HepG2 (cell line): ENCODE results near the gene AMPD2. TPM values are rescaled to one million over a fixed set of nuclear protein-coding genes. Genes with fewer than 3 reads are reported as not detected.

Source experiments
- KLF11 ChIP-seq: IDR thresholded peaks from 2 replicates; pipeline ENCODE4 v1.6.1; 2016; ENCODE audit warnings: missing compliant biosample characterization
- MAFF ChIP-seq: IDR thresholded peaks from 2 replicates; pipeline ENCODE4 v1.6.1; 2011; ENCODE audit warnings: low read depth, low read length, improper control_type of control experiment
- SMAD3 ChIP-seq: sonication (generic); formaldehyde crosslinking; IDR thresholded peaks from 2 replicates; pipeline ENCODE4 v1.4.0; 2020; ENCODE audit warnings: missing genetic modification reagents
- SP140L ChIP-seq: sonication (generic); formaldehyde crosslinking; IDR thresholded peaks from 2 replicates; pipeline ENCODE4 v1.4.0; 2020; ENCODE audit warnings: missing genetic modification reagents, borderline replicate concordance
- TEAD2 ChIP-seq: sonication (generic); formaldehyde crosslinking; IDR thresholded peaks from 2 replicates; pipeline ENCODE4 v1.9.0; 2021; ENCODE audit warnings: missing genetic modification reagents
- YY1 ChIP-seq: IDR thresholded peaks from 2 replicates; pipeline ENCODE4 v1.6.1; 2011; ENCODE audit warnings: low read length, low read depth, moderate library complexity, mild to moderate bottlenecking; ENCODE audit not compliant: insufficient read depth, insufficient replicate concordance
- ZBTB1 ChIP-seq: sonication (generic); formaldehyde crosslinking; IDR thresholded peaks from 2 replicates; pipeline ENCODE4 v1.4.0; 2020; ENCODE audit warnings: missing genetic modification reagents, borderline replicate concordance
- ZNF24 ChIP-seq: fragments of 450-650 bp; IDR thresholded peaks from 2 replicates; pipeline ENCODE4 v1.6.1; 2017; ENCODE audit warnings: antibody characterized with exemption, mild to moderate bottlenecking
- ZNF510 ChIP-seq: sonication (generic); formaldehyde crosslinking; IDR thresholded peaks from 2 replicates; pipeline ENCODE4 v1.4.0; 2020; ENCODE audit warnings: low read depth, mild to moderate bottlenecking, missing genetic modification reagents
- ZNF703 ChIP-seq: sonication (generic); formaldehyde crosslinking; IDR thresholded peaks from 2 replicates; pipeline ENCODE4 v1.5.1; 2020; ENCODE audit warnings: missing genetic modification reagents, mild to moderate bottlenecking, moderate library complexity, borderline replicate concordance
- polyA plus RNA-seq, 8 experiments: library from polyadenylated mRNA; depleted of rRNA in 3 of 8; stranded (reverse) in 7 of 8; unstranded in 1 of 8; fragments of >200 nt; fragmentation: Illumina TruSeq in 4 of 8; extraction: Trizol in 4 of 8; gene quantifications; 2 replicates each; pipeline versions ENCODE4 v1.2.1 to v1.2.3, GENCODE V29; 2011 to 2016; ENCODE audit warnings: low read depth in 4 of 8, missing spikeins in 1 of 8, mixed read lengths in 1 of 8; ENCODE audit not compliant: insufficient read depth in 1 of 8
- total RNA-seq, 5 experiments: library from RNA; depleted of rRNA; stranded (reverse); fragments of >200 nt; fragmentation: Illumina TruSeq; extraction: Trizol; gene quantifications; 2 replicates each; pipeline ENCODE4 v1.2.3, GENCODE V29; 2016; ENCODE audit warnings: low read depth in 1 of 5
- TF ChIP-seq, protein P1 (sequence below): sonication (generic); formaldehyde crosslinking; IDR thresholded peaks from 2 replicates; pipeline ENCODE4 v1.5.0; 2020; ENCODE audit warnings: missing genetic modification reagents
- TF ChIP-seq, protein P2 (sequence below): sonication (generic); formaldehyde crosslinking; IDR thresholded peaks from 2 replicates; pipeline ENCODE4 v1.4.0; 2020; ENCODE audit warnings: missing genetic modification reagents, mild to moderate bottlenecking, borderline replicate concordance
- TF ChIP-seq, protein P3 (sequence below), 2 experiments: sonication (generic) in 1 of 2; formaldehyde crosslinking in 1 of 2; IDR thresholded peaks; 2 replicates each; pipeline versions ENCODE4 v1.4.0 to v1.6.1; 2016 to 2020; ENCODE audit warnings: borderline replicate concordance in 1 of 2, low read depth in 1 of 2, mild to moderate bottlenecking in 1 of 2, missing genetic modification reagents in 1 of 2
- TF ChIP-seq, protein P4 (sequence below): sonication (generic); formaldehyde crosslinking; IDR thresholded peaks from 2 replicates; pipeline ENCODE4 v1.8.1; 2023; ENCODE audit warnings: mild to moderate bottlenecking, missing genetic modification reagents, borderline replicate concordance
- TF ChIP-seq, protein P5 (sequence below): sonication (generic); formaldehyde crosslinking; IDR thresholded peaks from 2 replicates; pipeline ENCODE4 v1.5.0; 2020; ENCODE audit warnings: missing genetic modification reagents
- TF ChIP-seq, protein P6 (sequence below): sonication (generic); formaldehyde crosslinking; IDR thresholded peaks from 2 replicates; pipeline ENCODE4 v1.9.0; 2021; ENCODE audit warnings: missing genetic modification reagents, mild to moderate bottlenecking, borderline replicate concordance

AMPD2 gene
- total and polyA plus RNA-seq, 2 of the 13 experiments (the other 11 are each of a cell fraction or from before 2014, with no cell fraction given), result 62.3 to 82.0 TPM

DNA sequence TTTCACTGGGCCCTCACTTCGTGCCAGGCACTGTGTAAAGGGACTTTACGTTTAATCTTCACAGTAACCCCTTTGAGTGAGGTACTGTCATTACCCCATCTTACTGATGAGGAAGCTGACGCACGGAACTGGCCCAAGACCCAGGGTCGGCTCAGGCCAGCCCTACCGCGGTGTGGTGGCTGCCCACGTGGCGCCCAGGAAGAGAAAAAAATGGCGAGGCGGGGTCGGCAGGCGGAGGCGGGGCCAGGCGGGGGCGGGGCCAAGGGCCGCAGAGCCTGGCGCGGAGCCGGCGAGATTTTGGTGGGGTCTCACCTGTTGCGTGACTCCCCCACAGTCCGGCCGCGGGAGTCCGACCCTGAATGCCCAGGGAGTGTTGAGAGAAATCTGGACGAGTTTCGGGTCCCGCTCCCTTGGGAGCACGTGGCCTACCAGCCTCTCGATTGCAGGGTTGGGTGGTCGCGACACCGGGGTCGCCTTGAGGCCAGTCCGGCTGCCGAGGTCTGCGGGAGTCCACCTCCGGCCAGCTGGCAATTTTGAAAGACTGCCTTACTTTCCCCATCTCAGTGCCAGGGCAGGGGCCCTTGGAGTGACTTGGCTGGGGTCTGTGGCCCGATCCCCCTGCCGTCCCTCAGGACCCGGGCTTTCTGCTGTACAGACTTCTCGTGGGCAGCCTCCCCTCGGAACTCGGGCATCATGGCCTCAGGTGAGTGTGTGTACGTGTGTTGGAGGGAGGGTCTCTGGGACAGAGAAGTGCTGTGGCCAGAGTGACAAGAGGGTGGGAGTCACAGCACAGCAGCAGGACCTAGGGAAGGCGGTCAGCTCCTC, at the start of gene AMPD2, which contains the start of gene GNAT2 (continued):
- TF ChIP-seq, protein P1, sequence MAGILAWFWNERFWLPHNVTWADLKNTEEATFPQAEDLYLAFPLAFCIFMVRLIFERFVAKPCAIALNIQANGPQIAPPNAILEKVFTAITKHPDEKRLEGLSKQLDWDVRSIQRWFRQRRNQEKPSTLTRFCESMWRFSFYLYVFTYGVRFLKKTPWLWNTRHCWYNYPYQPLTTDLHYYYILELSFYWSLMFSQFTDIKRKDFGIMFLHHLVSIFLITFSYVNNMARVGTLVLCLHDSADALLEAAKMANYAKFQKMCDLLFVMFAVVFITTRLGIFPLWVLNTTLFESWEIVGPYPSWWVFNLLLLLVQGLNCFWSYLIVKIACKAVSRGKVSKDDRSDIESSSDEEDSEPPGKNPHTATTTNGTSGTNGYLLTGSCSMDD (CRISPR knock-in tag), result no peak
- 0 out of 2 replicates have a peak, but pooled peaks have one; percentile 5 for TF ChIP-seq ZNF703
- TF ChIP-seq ZBTB1 (CRISPR knock-in tag), result no peak
- no peak for TF ChIP-seq ZNF510 (CRISPR knock-in tag)
- TF ChIP-seq ZNF24, result no peak
- TF ChIP-seq, protein P2, sequence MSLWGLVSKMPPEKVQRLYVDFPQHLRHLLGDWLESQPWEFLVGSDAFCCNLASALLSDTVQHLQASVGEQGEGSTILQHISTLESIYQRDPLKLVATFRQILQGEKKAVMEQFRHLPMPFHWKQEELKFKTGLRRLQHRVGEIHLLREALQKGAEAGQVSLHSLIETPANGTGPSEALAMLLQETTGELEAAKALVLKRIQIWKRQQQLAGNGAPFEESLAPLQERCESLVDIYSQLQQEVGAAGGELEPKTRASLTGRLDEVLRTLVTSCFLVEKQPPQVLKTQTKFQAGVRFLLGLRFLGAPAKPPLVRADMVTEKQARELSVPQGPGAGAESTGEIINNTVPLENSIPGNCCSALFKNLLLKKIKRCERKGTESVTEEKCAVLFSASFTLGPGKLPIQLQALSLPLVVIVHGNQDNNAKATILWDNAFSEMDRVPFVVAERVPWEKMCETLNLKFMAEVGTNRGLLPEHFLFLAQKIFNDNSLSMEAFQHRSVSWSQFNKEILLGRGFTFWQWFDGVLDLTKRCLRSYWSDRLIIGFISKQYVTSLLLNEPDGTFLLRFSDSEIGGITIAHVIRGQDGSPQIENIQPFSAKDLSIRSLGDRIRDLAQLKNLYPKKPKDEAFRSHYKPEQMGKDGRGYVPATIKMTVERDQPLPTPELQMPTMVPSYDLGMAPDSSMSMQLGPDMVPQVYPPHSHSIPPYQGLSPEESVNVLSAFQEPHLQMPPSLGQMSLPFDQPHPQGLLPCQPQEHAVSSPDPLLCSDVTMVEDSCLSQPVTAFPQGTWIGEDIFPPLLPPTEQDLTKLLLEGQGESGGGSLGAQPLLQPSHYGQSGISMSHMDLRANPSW (CRISPR knock-in tag), result no peak
- no peak for TF ChIP-seq SMAD3 (CRISPR knock-in tag)
- TF ChIP-seq, protein P3, sequence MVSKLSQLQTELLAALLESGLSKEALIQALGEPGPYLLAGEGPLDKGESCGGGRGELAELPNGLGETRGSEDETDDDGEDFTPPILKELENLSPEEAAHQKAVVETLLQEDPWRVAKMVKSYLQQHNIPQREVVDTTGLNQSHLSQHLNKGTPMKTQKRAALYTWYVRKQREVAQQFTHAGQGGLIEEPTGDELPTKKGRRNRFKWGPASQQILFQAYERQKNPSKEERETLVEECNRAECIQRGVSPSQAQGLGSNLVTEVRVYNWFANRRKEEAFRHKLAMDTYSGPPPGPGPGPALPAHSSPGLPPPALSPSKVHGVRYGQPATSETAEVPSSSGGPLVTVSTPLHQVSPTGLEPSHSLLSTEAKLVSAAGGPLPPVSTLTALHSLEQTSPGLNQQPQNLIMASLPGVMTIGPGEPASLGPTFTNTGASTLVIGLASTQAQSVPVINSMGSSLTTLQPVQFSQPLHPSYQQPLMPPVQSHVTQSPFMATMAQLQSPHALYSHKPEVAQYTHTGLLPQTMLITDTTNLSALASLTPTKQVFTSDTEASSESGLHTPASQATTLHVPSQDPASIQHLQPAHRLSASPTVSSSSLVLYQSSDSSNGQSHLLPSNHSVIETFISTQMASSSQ (IDR thresholded peaks at IDR 0.05; ENCODE audit: low read depth), result no peak
- TF ChIP-seq, protein P3 (CRISPR knock-in tag; IDR thresholded peaks at IDR 0.05; ENCODE audit: borderline replicate concordance), result no peak; the same call in 1 of the 2 replicates
- TF ChIP-seq YY1, result peak; percentile 81
- no peak for TF ChIP-seq KLF11 (CRISPR knock-in tag)
- TF ChIP-seq, protein P4, sequence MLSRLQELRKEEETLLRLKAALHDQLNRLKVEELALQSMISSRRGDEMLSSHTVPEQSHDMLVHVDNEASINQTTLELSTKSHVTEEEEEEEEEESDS (CRISPR knock-in tag), result no peak
- TF ChIP-seq, protein P5, sequence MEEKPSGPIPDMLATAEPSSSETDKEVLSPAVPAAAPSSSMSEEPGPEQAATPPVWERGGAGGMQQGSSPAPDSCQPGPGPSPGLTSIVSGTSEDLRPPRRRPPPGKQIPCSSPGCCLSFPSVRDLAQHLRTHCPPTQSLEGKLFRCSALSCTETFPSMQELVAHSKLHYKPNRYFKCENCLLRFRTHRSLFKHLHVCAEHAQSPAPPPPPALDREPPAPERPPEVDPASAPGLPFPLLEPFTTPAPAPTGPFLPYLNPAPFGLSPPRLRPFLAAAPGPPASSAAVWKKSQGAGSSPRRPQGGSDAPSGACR (CRISPR knock-in tag), result 0 out of 2 replicates have a peak, but pooled peaks have one; percentile 19
- TF ChIP-seq, protein P6, sequence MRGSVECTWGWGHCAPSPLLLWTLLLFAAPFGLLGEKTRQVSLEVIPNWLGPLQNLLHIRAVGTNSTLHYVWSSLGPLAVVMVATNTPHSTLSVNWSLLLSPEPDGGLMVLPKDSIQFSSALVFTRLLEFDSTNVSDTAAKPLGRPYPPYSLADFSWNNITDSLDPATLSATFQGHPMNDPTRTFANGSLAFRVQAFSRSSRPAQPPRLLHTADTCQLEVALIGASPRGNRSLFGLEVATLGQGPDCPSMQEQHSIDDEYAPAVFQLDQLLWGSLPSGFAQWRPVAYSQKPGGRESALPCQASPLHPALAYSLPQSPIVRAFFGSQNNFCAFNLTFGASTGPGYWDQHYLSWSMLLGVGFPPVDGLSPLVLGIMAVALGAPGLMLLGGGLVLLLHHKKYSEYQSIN (CRISPR knock-in tag), result peak; percentile 51; the same call in 1 of the 2 replicates
- no peak for TF ChIP-seq SP140L (CRISPR knock-in tag)
- TF ChIP-seq MAFF, result no peak
- no peak for TF ChIP-seq TEAD2 (CRISPR knock-in tag)
